SIG-M5 (cell line): ENCODE measurements around the gene FAHD2B.
"Not testable (repeated sequence)": the region's sequence is repeated elsewhere in the genome, so short reads cannot be mapped to it uniquely, and the experiment has no call there.

ENCODE experiments used
- DNase-seq: peaks from one replicate; lab custom pipeline; 2025; lab: John Stamatoyannopoulos, UW

Gene FAHD2B

GRCh38 chr2:97067279-97068004 is 27.2 kb downstream of the FAHD2B start:
- no peak for DNase-seq

DNA sequence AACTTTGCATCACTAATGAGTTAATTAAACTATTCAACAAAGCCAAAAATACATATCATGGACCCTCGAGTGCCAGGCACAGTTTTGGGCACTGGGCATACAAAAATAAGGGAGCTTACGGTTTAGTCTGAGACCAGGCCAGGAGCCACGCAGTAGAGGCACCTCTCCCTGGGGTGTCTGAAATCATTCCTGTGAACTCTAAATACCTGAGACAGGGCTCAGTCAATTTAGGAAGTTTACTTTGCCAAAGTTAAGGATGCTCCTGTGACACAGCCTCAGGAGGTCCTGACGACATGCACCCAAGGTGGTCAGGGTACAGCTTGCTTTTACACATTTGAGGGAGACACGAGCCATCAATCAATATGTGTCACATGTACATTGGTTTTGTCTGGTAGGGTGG is 28.7 kb downstream of the FAHD2B start:
- not testable (repeated sequence) for DNase-seq

DNA sequence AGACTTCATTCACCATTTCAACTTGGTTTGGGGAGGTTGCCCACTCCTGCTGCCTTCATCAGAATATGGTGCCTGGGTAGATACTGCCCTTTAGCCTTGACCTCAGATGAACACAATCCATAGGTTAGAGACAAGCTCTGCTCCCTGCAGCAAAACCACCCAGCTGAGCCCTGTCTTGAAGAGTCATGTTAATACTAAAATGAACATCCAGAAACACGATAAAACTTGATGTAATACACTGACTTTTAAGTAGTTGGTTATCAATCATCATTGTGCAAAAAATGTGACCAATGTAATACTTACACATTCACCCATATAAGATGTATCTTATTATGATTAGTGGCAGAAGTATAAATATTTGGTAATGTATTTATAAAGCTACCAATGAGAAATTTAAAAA is 32.7 kb downstream of the FAHD2B start:
- not testable (repeated sequence) for DNase-seq

DNA sequence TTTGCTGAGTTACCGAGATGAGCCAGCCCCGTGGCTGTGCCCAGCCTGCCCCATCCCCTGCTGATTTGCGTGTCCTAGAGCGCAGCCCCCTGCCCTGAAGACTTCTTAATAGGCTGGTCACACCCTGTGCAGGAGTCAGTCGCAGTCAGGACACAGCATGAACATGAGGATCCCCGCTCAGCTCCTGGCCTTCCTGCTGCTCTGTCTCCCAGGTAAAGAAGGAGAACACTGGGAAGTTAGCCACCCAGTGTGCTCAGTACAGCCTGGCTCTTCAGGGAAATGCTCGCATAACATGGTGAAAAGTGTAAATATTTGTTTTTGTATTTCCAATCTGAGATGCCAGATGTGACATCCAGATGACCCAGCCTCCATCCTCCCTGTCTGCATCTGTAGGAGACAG is 34.9 kb downstream of the FAHD2B start:
- DNase-seq, result not testable (repeated sequence)

GRCh38 chr2:97056150-97056549 is 38.5 kb downstream of the FAHD2B start:
- not testable (repeated sequence) for DNase-seq

- DNase-seq, result not testable (repeated sequence)
Measured at GRCh38 chr2:97050032-97050431, 44.6 kb downstream of the FAHD2B start.

GRCh38 chr2:97048448-97048847 is 46.2 kb downstream of the FAHD2B start:
- DNase-seq, result not testable (repeated sequence)

GRCh38 chr2:97046676-97047075 is 48.0 kb downstream of the FAHD2B start:
- DNase-seq, result not testable (repeated sequence)

DNA sequence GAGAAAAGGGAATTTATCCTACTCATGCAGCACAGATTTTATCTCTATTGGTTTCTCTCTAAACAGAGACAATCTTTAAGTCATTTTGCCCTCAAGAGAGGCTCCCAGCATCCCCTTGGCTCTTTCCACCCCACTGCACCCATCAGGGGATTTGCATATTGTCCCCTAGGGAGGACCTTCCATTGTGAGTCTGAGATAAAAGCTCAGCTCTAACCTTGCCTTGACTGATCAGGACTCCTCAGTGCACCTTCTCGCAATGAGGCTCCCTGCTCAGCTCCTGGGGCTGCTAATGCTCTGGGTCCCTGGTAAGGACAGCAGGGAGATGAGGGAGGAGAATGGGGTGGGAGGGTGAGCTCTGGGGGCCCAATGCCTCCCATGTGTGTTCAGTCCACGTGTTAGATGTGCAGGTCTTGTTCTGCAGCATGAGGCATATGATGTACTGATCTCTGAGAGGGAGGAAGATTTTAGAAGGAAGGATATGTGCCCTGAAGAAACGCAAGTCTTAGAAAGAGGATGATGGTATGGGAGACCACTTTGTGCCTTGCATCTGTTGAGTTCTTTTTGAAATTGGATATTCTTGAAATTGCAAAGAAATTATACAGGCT is 48.7 kb downstream of the FAHD2B start:
- not testable (repeated sequence) for DNase-seq
